ENCODE results near the gene CD36. TPM values are rescaled to one million over a fixed set of nuclear protein-coding genes. Genes with fewer than 3 reads are reported as not detected.

CD36 gene
- total RNA-seq, 1 donor from 2014 or later, result 1.7 TPM

GRCh38 chr7:80619741-80620140, 18.7 kb upstream of the CD36 start:
- Mint-ChIP-seq H3K27ac (ENCODE audit: unreplicated experiment) (no peak overlapping the region), H3K4me3 (ENCODE audit: unreplicated experiment) (no peak overlapping the region), H3K36me3 (ENCODE audit: unreplicated experiment) (peaks cover 11% of the 10 kb centered on the region), H3K9me3 (ENCODE audit: unreplicated experiment) (peaks cover 6% of the 10 kb centered on the region), H3K4me1 (ENCODE audit: low read depth, unreplicated experiment) (peaks cover 5% of the 10 kb centered on the region), H3K27me3 (ENCODE audit: unreplicated experiment) (no peaks in the 10 kb centered on the region)
- TF ChIP-seq CTCF (IDR thresholded peaks at IDR 0.05; ENCODE audit: partially characterized antibody, unreplicated experiment), result no peak
- DNase-seq, result no peak

- peaks cover 13% of the 10 kb centered on the region for H3K4me1 Mint-ChIP-seq (ENCODE audit: low read depth, unreplicated experiment)
- H3K27ac Mint-ChIP-seq (ENCODE audit: unreplicated experiment), result no peak overlapping the region
- H3K36me3 Mint-ChIP-seq (ENCODE audit: unreplicated experiment), result peaks cover 11% of the 10 kb centered on the region
- no peaks in the 10 kb centered on the region for H3K27me3 Mint-ChIP-seq (ENCODE audit: unreplicated experiment)
- peaks cover 6% of the 10 kb centered on the region for H3K9me3 Mint-ChIP-seq (ENCODE audit: unreplicated experiment)
- no peak for TF ChIP-seq CTCF (IDR thresholded peaks at IDR 0.05; ENCODE audit: partially characterized antibody, unreplicated experiment)
- H3K4me3 Mint-ChIP-seq (ENCODE audit: unreplicated experiment), result no peak overlapping the region
- DNase-seq, result no peak
Measured at GRCh38 chr7:80622541-80622940, 15.9 kb upstream of the CD36 start.

GRCh38 chr7:80623503-80624252, 14.8 kb upstream of the CD36 start:
- Mint-ChIP-seq H3K27me3 (ENCODE audit: unreplicated experiment) (no peaks in the 10 kb centered on the region), H3K9me3 (ENCODE audit: unreplicated experiment) (peaks cover 1% of the 10 kb centered on the region), H3K4me3 (ENCODE audit: unreplicated experiment) (no peak overlapping the region), H3K4me1 (ENCODE audit: low read depth, unreplicated experiment) (peaks cover 13% of the 10 kb centered on the region), H3K27ac (ENCODE audit: unreplicated experiment) (no peak overlapping the region), H3K36me3 (ENCODE audit: unreplicated experiment) (peaks cover 6% of the 10 kb centered on the region)
- DNase-seq, result no peak
- no peak for TF ChIP-seq CTCF (IDR thresholded peaks at IDR 0.05; ENCODE audit: partially characterized antibody, unreplicated experiment)

GRCh38 chr7:80624763-80625162, 13.7 kb upstream of the CD36 start:
- H3K4me1 Mint-ChIP-seq (ENCODE audit: low read depth, unreplicated experiment), result peaks cover 16% of the 10 kb centered on the region
- DNase-seq, result no peak
- peaks cover 6% of the 10 kb centered on the region for H3K36me3 Mint-ChIP-seq (ENCODE audit: unreplicated experiment)
- no peak overlapping the region for H3K27ac Mint-ChIP-seq (ENCODE audit: unreplicated experiment)
- H3K9me3 Mint-ChIP-seq (ENCODE audit: unreplicated experiment), result peaks cover 3% of the 10 kb centered on the region
- no peak for TF ChIP-seq CTCF (IDR thresholded peaks at IDR 0.05; ENCODE audit: partially characterized antibody, unreplicated experiment)
- H3K4me3 Mint-ChIP-seq (ENCODE audit: unreplicated experiment), result no peak overlapping the region
- no peaks in the 10 kb centered on the region for H3K27me3 Mint-ChIP-seq (ENCODE audit: unreplicated experiment)

GRCh38 chr7:80629023-80629422, 9.4 kb upstream of the CD36 start:
- DNase-seq, result no peak
- no peak for TF ChIP-seq CTCF (IDR thresholded peaks at IDR 0.05; ENCODE audit: partially characterized antibody, unreplicated experiment)
- Mint-ChIP-seq H3K27me3 (ENCODE audit: unreplicated experiment) (no peaks in the 10 kb centered on the region), H3K4me1 (ENCODE audit: low read depth, unreplicated experiment) (peaks cover 31% of the 10 kb centered on the region), H3K27ac (ENCODE audit: unreplicated experiment) (no peak overlapping the region), H3K4me3 (ENCODE audit: unreplicated experiment) (no peak overlapping the region), H3K36me3 (ENCODE audit: unreplicated experiment) (no peaks in the 10 kb centered on the region), H3K9me3 (ENCODE audit: unreplicated experiment) (peaks cover 1% of the 10 kb centered on the region)

Data from glutamatergic neuron (in vitro differentiated cells).